ENCODE measurements around the gene MTG2. TPM values are rescaled to one million over a fixed set of nuclear protein-coding genes. Genes with fewer than 3 reads are reported as not detected.

The MTG2 gene
- total and polyA plus RNA-seq, 2 of the 13 experiments (the other 11 are each of a cell fraction or from before 2014, with no cell fraction given) = 20.4 to 37.8 TPM

DNA sequence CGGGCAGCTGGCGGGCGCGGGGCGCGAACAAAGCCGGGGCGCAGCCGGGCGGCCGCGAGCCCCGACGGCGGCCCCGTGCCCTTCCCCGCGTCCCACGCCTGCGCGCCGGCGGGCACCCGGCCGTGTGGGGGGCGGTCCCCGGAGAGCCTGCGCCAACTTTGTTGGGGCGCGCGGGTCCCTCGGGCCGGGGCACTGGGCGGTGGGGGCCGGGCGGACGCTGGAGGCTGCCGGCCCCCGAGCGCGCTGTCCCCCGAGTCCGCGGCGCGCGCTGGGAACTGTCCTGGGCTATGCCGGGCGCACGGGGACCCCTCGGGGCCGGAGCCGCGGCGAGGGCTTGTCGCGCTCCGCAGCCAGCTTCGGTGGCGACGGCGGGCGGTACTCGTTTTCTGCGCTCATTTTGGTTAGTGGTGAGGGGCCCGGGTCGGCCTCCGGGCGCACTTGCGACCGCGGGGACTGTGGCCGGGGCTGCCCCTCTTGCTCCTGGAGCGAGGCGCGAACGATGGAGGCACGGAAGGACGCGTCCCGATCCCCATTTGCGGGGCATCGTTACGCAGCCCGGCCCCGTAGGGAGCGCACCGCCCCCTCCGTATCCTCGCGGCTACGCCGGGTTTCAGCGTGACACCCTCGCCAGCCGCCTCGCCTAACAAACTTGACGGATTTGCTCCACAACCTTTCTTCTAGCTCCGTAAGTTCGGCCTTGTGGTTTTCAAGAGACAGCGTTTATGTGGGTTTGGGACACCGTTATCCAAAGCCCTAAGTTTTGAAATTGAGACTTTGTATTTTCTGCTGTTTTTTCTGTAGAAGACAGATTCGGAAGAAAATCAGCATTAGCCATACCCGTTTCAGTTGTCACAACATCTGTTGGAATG is 38.6 kb upstream of the MTG2 start (continued):
- TF ChIP-seq, protein P1, sequence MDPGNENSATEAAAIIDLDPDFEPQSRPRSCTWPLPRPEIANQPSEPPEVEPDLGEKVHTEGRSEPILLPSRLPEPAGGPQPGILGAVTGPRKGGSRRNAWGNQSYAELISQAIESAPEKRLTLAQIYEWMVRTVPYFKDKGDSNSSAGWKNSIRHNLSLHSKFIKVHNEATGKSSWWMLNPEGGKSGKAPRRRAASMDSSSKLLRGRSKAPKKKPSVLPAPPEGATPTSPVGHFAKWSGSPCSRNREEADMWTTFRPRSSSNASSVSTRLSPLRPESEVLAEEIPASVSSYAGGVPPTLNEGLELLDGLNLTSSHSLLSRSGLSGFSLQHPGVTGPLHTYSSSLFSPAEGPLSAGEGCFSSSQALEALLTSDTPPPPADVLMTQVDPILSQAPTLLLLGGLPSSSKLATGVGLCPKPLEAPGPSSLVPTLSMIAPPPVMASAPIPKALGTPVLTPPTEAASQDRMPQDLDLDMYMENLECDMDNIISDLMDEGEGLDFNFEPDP (CRISPR knock-in tag; conservative IDR thresholded peaks at IDR 0.05) = no peak
- TF ChIP-seq ZNF777 (CRISPR knock-in tag; IDR thresholded peaks at IDR 0.05) (peak; percentile 63; the same call in 1 of the 2 replicates), ZNF274 (CRISPR knock-in tag; IDR thresholded peaks at IDR 0.05) (peak; percentile 70; the same call in 1 of the 2 replicates), RBM39 (IDR thresholded peaks at IDR 0.05; ENCODE audit: low read depth, low read length, poor library complexity, severe bottlenecking) (peak; percentile 40), HNRNPLL (IDR thresholded peaks at IDR 0.05; ENCODE audit: low read depth, low read length, poor library complexity, severe bottlenecking) (peak; percentile 100), ZNF747 (CRISPR knock-in tag; IDR thresholded peaks at IDR 0.05; ENCODE audit: borderline replicate concordance) (0 out of 2 replicates have a peak, but pooled peaks have one; percentile 53), ATM (IDR thresholded peaks at IDR 0.05; ENCODE audit: borderline replicate concordance) (no peak), HOXA9 (CRISPR knock-in tag; IDR thresholded peaks at IDR 0.05; ENCODE audit: borderline replicate concordance) (peak; percentile 21; the same call in 1 of the 2 replicates)
- TF ChIP-seq, protein P2, sequence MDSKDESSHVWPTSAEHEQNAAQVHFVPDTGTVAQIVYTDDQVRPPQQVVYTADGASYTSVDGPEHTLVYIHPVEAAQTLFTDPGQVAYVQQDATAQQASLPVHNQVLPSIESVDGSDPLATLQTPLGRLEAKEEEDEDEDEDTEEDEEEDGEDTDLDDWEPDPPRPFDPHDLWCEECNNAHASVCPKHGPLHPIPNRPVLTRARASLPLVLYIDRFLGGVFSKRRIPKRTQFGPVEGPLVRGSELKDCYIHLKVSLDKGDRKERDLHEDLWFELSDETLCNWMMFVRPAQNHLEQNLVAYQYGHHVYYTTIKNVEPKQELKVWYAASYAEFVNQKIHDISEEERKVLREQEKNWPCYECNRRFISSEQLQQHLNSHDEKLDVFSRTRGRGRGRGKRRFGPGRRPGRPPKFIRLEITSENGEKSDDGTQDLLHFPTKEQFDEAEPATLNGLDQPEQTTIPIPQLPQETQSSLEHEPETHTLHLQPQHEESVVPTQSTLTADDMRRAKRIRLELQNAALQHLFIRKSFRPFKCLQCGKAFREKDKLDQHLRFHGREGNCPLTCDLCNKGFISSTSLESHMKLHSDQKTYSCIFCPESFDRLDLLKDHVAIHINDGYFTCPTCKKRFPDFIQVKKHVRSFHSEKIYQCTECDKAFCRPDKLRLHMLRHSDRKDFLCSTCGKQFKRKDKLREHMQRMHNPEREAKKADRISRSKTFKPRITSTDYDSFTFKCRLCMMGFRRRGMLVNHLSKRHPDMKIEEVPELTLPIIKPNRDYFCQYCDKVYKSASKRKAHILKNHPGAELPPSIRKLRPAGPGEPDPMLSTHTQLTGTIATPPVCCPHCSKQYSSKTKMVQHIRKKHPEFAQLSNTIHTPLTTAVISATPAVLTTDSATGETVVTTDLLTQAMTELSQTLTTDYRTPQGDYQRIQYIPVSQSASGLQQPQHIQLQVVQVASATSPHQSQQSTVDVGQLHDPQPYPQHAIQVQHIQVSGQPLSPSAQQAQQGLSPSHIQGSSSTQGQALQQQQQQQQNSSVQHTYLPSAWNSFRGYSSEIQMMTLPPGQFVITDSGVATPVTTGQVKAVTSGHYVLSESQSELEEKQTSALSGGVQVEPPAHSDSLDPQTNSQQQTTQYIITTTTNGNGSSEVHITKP (CRISPR knock-in tag; IDR thresholded peaks at IDR 0.05; ENCODE audit: low read depth) = peak; percentile 95
- TF ChIP-seq, protein P3, sequence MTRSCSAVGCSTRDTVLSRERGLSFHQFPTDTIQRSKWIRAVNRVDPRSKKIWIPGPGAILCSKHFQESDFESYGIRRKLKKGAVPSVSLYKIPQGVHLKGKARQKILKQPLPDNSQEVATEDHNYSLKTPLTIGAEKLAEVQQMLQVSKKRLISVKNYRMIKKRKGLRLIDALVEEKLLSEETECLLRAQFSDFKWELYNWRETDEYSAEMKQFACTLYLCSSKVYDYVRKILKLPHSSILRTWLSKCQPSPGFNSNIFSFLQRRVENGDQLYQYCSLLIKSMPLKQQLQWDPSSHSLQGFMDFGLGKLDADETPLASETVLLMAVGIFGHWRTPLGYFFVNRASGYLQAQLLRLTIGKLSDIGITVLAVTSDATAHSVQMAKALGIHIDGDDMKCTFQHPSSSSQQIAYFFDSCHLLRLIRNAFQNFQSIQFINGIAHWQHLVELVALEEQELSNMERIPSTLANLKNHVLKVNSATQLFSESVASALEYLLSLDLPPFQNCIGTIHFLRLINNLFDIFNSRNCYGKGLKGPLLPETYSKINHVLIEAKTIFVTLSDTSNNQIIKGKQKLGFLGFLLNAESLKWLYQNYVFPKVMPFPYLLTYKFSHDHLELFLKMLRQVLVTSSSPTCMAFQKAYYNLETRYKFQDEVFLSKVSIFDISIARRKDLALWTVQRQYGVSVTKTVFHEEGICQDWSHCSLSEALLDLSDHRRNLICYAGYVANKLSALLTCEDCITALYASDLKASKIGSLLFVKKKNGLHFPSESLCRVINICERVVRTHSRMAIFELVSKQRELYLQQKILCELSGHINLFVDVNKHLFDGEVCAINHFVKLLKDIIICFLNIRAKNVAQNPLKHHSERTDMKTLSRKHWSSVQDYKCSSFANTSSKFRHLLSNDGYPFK (CRISPR knock-in tag; IDR thresholded peaks at IDR 0.05; ENCODE audit: borderline replicate concordance) = peak; percentile 57; the same call in 1 of the 2 replicates
- TF ChIP-seq, protein P4, sequence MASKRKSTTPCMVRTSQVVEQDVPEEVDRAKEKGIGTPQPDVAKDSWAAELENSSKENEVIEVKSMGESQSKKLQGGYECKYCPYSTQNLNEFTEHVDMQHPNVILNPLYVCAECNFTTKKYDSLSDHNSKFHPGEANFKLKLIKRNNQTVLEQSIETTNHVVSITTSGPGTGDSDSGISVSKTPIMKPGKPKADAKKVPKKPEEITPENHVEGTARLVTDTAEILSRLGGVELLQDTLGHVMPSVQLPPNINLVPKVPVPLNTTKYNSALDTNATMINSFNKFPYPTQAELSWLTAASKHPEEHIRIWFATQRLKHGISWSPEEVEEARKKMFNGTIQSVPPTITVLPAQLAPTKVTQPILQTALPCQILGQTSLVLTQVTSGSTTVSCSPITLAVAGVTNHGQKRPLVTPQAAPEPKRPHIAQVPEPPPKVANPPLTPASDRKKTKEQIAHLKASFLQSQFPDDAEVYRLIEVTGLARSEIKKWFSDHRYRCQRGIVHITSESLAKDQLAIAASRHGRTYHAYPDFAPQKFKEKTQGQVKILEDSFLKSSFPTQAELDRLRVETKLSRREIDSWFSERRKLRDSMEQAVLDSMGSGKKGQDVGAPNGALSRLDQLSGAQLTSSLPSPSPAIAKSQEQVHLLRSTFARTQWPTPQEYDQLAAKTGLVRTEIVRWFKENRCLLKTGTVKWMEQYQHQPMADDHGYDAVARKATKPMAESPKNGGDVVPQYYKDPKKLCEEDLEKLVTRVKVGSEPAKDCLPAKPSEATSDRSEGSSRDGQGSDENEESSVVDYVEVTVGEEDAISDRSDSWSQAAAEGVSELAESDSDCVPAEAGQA (IDR thresholded peaks at IDR 0.05; ENCODE audit: low read depth) = peak; percentile 56; the same call in 1 of the 2 replicates
- TF ChIP-seq, protein P4 (CRISPR knock-in tag; IDR thresholded peaks at IDR 0.05; ENCODE audit: borderline replicate concordance) = no peak

Measured in HepG2 (cell line).